Stimulated activated CD8-positive, alpha-beta memory T cell treated with anti-CD3 and anti-CD28 coated beads, Interleukin-12 subunit alpha, Interleukin-12 subunit beta, amount 100 ng/mL, for 24 hours (primary cell): Measurements from ENCODE around the gene CLMN.
"Not testable (repeated sequence)": the region's sequence is repeated elsewhere in the genome, so short reads cannot be mapped to it uniquely, and the experiment has no call there.

Experiments
- DNase-seq: peaks from one replicate; pipeline ENCODE4 v3.0.0-alpha.2; 2020; ENCODE audit errors: extremely low read depth

CLMN gene

DNA sequence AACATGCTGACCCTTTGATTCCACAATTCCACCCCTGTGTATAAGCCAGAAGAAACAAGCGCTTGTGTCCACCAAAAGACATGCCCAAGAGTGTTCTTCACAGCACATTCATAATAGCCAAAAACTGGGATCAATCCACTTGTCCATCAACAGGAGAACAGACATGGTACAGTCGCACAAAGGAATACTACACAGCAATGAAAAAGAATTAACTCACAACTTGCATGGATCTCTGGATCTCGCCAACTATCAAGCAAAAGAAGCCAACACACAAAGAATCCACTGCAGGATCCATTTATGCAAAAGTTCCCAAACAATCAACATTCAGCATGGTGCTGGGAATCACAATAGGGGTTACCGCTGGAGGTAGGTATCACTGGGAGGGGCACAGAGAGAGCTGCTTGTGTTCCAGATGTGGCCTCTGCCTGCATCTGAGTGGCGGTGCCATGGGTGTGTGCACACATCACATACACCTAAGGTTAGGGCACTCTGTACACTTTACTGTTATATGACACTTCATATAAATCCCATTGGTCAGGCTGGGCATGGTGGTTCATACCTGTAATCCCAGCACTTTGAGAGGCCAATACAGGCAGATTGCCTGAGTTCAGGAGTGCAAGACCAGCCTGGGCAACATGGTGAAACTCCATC, 30.9 kb downstream of the CLMN start:
- DNase-seq = no peak

DNA sequence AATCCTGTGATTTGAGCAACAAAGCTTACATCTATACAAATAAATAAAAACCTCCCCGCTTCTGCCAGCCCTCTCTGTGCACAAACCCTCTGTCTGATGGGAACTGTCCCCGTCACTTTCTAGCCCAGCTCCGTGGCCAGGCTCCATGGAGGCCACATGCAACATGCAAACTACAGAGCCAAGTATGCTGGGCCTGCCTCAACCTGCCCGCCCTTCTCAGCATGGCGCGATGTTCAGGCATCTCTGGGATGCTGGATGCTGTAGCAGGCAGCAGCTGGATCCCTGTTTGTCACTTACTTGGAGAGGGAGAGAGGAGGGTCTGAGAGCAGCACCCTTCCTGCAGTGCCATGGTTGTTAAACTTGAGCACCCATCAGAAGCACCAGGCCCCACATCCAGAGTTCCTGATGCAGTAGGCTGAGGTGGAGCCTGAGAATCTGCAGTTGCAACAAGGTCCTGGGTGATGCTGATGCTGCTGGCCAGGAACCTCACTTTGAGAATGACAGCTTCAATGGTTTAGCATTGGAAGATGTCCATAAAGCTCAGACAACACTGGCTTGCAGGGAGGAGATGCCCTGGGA, 32.4 kb downstream of the CLMN start:
- no peak for DNase-seq

DNA sequence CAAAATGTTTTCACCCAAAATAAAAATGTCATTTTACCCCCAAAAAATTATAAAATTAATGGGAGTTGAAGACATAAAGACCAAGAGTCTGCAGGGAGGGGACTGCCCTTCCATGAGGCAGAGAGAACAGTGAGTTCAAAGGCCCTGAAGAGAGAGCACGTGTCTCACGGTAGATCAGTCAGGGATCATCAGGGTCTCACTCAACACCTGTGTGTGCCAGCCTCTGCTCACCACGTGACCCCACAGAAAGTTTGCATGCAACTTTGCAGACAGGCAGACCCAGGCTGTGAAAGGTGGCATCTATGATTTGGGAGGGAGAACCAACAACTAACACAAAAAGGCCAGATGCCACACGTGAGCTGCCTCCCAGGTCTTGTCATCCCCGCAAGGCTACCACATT, 33.1 kb downstream of the CLMN start:
- no peak for DNase-seq

DNA sequence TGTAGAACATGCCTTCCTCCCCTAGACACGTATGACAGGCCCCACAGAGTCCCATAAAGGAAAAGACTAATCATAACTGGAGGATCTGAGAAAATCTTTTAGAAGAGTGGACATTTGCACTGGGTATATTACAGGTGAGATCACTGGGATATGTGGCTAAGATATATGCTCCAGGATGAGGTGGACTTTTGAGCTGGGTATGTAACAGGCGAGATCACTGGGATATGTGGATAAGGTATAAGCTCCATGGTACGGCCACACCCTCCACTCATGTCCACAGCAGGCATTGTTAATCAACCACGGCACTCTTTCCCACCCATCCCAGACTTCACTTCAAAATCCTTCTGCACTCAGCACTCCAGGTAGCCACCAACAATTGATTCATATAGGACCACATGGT, 34.1 kb downstream of the CLMN start:
- DNase-seq = no peak

DNA sequence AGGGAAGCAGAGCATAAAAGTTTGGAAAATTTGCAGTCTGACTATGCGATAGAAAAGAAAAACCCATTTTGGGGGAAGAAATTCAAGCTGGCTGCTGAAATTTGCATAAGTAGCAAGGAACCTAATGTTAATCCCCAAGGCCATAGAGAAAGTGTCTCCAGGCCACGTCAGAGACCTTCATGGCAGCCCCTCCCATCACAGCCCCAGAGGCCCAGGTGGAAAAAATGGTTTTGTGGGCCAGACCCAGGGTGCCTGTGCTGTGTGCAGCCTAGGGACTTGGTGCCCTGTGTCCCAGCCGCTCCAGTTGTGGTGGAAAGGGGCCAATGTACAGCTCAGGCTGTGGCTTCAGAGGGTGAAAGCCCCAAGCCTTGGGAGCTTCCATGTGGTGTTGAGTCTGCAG, 35.9 kb downstream of the CLMN start:
- DNase-seq = not testable (repeated sequence)

DNA sequence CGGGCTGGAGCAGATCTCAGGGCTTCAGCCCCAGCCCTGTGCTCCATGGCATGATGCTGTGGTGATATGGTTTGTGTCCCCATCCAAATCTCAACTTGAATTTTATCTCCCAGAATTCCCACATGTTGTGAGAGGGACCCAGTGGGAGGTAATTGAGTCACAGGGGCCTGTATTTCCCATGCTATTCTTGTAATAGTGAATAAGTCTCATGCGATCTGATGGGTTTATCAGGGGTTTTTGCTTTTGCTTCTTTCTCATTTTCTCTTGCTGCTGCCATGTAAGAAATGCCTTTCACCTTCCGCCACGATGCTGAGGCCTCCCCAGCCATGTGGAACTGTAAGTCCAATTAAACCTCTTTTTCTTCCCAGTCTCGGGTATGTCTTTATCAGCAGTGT, 36.7 kb downstream of the CLMN start:
- DNase-seq = not testable (repeated sequence)

DNA sequence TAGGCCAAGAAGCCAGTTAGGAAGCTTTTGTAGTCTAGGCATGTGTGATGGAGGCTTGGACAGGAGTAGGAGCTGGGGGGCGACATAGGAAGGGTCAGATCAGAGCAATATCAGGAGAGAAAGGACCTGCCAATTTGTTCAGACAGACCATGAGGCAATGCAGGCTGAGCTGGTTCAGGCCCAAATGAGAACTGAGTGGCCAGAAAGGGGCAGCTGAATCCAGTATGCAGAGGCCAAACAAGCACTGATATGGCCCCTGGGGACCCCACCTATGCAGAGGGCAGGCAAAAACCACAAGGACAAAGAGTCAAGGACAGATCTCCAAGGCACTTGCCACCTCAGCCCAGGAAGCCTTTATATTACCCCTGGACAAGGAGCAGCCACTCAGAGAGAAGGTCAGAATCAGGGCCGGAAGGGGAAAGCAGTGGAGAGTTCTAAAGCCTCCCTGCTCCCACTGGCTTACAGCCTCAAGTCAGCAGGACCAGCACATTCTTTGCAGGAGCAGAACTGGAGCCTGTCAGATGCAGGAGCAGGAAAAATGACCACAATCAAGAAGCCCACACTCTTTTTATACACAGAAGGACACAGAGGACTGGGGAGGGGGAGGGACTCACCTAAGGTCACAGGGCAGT, 37.2 kb downstream of the CLMN start:
- no peak for DNase-seq

DNA sequence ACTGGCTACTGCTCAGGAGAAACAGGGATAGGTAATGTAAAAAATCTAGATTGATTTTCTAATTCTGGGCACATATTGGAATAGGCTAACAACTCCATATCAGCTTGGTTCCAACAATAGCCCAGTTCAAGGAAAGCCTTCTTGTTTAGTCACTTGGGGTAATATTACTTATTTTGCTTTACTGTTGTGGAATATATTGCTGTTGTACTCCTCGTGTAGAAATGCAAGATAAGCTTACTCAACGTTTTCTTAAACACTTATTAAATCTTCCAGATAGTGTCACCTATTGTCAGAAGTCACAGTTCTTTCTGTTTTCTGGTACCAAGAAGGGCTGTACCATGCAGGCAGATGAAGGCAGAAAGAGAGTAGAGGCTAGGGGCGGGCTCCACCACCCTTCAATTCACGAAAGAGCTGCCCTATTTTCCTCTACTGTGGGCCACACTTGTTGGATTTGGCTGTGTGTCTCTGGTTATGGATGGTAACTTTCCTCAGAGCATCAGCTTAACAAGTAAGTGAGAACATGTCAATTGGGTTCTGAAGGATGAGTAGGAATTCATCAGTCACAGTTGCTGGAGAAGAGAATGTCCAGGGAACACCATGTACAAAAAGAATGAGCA, 38.0 kb downstream of the CLMN start:
- DNase-seq = no peak

DNA sequence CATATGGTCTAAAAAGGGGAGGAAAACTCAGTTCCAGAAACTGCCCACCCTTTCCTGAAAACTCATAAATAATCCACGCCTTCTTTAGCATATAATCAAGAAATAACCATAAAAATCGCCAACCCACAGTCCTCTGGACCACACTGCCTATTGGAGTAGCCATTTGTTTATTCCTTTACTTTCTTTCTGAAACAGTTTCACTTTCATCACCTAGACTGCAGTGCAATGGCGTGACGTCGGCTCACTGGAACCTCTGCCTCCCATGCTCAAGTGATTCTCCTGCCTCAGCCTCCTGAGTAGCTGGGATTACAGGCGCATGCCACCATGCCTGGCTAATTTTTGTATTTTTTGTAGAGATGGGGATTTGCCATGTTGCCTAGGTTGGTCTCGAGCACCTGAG, 44.2 kb downstream of the CLMN start:
- DNase-seq = no peak

DNA sequence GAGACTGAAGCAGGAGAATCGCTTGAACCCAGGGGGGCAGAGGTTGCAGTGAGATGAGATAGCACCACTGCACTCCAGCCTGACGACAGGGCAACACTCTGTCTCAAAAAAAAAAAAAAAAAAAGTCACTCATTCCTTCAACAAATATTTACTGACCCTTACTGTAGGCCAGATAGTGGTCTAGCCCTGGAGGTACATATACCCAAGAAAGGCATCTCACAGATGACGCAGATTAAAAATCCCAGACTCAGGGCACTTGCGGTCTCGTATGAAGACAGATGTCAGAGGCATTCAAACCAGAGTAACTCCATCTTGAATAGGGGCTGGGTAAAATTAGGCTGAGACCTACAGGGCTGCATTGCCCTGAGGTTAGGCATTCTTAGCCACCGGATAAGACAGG, 44.8 kb downstream of the CLMN start:
- DNase-seq = no peak

DNA sequence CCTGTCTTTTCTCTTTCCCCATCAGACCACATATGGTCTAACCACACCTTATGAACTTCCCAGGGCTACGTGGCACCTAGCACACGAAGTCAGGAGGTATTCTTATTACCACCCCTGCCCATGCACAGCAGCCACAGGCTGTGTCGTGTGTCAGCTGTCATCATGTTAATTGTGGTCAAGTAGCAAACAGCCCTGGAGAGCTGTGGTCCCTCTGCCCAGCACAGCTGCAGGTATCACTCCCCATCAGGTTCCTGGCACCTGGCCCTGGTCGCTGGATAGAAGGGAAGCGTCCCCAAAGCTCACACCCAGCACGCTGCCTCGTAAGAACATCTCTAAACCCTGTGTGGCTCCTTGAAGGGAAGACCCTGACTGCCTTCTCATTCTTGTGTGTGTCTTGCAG, 45.4 kb downstream of the CLMN start:
- no peak for DNase-seq

DNA sequence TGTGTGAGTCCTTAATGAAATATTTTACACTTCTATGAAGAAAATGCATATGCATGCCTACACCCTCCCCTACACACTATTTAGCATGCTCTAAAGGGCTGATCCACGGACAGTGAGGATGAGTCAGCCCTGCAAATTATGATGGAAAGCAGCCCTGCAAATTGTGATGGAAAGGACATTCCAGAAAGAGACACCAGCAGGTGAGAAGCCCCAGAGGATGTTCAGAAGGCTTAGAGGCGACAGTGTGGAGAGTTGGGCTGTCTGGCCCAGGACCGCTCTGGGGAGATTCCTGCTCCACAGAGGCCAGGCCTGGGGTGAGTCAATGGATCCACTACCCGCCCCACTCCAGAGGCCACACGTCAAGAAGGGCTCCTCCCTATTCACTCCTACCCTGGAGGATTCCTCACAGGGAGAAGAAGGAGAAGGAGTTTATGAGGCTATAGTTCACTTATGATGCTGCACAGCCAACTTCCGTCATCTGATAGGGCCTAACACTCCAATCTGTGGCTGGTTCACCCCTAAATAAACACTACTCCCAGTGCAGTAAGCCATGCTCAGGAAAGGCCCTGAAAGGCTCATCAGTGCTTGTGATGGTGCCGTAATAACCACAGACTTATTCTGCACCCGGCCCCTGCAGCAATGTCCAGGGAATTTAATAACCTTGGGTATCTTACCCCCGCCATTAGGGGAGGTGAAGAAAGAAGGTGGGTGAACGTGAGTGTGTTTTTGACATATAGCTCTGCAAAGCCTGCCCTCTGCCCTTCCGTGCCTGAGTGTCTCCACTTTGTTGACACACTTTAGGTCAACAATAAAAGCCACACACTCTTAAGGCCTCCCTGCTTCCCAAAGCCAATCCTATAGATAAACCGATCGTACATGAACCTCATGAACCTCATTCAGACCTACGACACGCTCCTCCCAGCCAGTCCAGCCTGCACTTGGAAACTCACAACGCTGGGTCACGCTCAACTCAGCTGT, 46.4 kb downstream of the CLMN start:
- DNase-seq = no peak

DNA sequence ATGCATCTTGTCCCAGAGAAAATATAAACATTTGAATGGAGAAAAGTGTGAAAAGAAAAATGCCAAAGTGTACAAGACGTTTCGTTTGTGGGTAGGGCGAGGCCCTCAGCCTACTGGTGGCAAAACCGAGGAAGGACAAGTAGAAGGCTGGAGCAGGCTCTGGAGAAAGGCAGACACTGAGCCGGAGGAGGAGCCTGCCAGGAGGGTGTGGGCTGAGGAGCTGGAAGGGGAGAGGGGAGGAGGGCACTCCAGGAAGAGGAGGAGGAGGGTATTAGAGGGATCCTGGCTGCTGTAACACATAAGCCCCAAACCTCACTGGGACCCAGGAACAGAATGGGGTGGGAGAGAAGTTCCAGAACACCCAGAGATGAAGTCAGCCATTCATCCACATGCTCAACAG, 47.7 kb downstream of the CLMN start:
- DNase-seq = no peak

DNA sequence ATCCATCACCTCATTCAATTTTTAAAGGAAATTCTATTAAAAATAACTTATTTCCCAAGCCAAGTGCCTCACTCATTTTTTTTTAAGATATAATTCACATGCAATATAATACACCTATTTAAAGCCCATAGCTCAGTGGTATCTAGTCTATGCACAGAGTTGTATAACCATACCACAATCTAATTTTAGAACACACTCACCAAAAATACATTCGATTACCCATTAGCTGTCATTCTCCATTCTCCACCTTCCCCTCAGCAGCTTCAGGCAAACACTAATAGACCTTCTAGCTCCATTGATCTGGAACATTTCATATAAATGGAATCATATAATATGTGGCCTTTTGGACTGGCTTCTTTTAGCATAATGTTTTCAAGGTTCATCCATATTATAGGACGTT, 49.5 kb downstream of the CLMN start:
- no peak for DNase-seq

DNA sequence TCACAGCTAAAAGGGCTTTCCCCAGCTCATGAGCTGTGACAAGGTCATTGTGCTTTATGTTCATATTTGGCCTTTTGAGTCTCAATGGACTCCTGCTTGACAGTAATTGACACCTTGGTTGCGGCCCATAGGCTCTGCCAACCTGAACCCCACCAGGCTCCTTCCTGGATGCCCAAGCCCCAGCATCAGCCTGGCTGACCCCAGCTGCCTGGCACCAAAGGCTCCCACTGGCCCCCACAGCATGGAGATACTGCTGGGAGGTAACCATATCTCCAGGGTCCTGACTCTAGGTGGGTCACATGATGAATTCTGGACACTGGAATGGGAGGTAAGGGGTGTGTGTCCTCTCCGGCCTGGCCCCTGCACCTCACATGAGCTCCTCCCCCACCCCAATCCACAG, 50.2 kb downstream of the CLMN start:
- DNase-seq = no peak

DNA sequence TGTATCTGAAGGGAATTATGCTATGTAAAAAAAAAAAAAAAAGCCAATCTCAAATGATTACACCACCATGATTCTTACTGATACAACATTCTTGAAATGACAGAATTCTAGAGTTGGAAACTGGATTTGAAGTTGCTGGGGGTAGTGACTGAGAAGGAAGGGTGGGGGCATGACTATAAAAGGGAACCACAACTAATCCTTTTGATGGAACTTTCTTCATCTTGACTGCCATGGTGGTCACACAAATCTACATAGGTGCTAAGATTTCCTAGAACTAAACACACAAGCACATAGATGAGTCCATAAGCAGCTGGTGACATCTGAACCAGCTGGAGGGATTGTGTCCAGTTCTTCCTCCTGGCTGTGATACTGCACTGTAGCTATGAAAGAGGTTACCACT, 51.4 kb downstream of the CLMN start:
- no peak for DNase-seq

DNA sequence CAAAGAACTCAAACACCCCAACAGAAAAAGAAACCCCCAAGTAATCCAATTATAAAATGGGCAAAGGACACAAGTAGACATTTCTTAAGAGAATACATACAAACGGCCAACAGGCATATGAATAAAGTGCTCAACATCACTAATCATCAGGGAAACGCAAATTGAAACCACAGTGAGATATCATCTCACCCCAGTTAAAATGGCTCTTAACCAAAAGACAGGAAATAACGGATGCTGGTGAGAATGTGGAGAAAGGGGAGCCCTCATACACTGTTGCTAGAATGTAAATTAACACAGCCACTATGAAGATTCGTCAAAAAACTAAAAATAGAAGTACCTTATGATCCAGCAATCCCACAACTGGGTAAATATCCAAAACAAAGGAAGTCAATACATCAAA, 52.4 kb downstream of the CLMN start:
- DNase-seq = no peak

DNA sequence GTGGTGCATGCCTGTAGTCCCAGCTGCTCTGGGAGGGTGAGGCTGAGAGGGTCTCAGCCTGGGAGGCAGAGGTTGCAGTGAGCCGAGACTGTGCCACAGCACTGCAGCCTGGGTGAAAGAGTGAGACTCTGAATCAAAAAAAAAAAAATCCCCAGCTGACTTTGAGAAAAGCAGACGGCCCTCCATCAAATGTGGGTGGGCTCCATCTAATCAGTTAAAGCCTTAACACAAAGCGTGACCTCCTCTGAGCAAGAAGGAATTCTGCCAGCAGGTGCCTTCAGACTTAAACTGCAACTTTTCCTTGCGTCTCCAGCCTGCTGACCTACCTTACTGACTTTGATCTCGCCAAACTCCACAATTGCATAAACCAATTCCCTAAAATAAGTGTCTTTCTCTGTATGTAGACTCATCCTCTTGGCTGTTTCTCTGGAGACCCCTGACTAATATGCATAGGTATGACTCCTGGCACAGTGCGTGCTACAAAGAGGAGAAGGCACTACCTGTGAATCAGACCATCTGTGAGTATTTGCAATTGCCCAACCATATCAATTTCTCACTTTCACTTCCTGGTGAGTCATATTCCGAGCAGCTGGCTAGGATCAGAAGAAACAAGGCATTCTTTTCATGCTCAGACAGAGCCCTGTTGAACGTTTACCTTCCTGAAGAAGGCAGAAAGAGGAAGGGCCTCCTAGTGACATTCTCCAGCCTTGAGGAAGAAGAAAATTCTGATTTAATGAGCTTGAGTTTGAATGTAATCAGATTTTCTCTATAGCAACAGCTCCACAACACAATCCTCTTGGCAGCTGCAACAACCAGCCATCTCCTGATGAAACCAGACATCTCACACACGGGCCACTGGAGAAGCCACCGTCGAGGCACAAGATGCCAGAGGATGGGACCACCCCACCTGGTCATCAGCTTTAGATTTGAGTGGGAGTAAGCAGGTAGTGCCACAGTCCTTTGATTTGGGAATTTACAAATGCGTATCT, 54.3 kb downstream of the CLMN start:
- peak; percentile 20 for DNase-seq

DNA sequence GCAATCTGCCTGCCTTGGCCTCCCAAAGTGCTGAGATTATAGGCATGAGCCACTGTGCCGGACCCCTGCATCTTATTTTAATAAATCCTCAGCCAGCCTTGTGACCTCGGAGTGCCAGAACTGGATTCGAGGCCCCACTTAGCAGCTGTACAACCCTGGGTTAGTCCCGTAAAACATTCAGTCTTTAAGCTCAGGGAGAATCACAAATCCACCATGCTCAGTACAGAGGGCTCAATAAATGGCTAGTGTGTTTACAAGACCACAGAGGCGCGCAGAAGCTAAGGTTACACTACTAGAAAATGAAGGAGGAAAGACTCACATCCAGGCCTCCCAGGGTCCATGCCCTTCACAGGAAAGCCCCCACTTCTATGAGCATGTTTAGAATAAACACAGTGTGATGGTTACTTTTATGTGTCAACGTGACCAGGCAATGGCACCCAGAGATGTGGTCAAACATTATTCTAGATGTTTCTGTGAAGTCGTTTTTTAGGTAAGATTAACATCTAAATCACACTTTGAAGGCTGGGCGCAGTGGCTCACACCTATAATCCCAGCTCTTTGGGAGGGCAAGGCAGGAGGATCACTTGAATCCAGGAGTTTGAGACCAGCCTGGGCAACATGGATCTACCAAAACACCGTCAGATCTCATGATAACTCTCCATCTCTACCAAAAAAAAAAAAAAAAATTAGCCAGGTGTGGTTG, 55.3 kb downstream of the CLMN start:
- DNase-seq = no peak
